Right cardiac atrium (tissue), 5 donors: Measurements from ENCODE around the gene NHEJ1. TPM values are rescaled to one million over a fixed set of nuclear protein-coding genes. Genes with fewer than 3 reads are reported as not detected.

Experiments used
- ATAC-seq, 2 donors: fragments of 200-7000 bp; cut with Tn5 transposase; one replicate each; pipeline versions ENCODE4 v1.8.0 to v1.9.1; 2020; ENCODE audit warnings: moderate library complexity in 2 of 2, mild to moderate bottlenecking in 1 of 2
- DNase-seq, 3 donors: peaks; one replicate each; pipeline ENCODE4 v3.0.0-alpha.2; 2020
- H3K27ac ChIP-seq: one replicate; pipeline ENCODE4 v1.5.1; 2013; ENCODE audit warnings: mild to moderate bottlenecking, low read length, control low read depth, moderate library complexity
- H3K27me3 ChIP-seq: one replicate; pipeline ENCODE4 v1.6.1; 2013; ENCODE audit not compliant: control insufficient read depth, insufficient read depth
- H3K4me1 ChIP-seq: one replicate; pipeline ENCODE4 v1.6.1; 2013; ENCODE audit warnings: low read length; ENCODE audit not compliant: control insufficient read depth, insufficient read depth
- H3K4me3 ChIP-seq: one replicate; pipeline ENCODE4 v1.5.1; 2013; ENCODE audit warnings: low read length, control low read depth
- H3K9me3 ChIP-seq: one replicate; pipeline ENCODE4 v1.6.1; 2013; ENCODE audit warnings: low read length; ENCODE audit not compliant: control insufficient read depth
- WGBS: extraction: QIAGEN DNeasy Blood & Tissue Kit; methylation state at CpG from one replicate; pipeline ENCODE4 v1.1.7; 2013; 5-methylcytosine and 5-hydroxymethylcytosine counted together
- intact Hi-C, 4 donors: fragments of 100-400 bp; cut with DNase I; formaldehyde crosslinking; loops; one replicate each; pipeline versions ENCODE4 v1.11.0 to v1.14.0; 2022 to 2023
- long read RNA-seq, 4 donors: library from polyadenylated mRNA; unstranded; transcript quantifications; one replicate each; pipeline ENCODE4 v2.0.0, GENCODE V29; 2020 to 2021
- polyA plus RNA-seq: library from polyadenylated mRNA; stranded (reverse); fragments of 200-250 nt; gene quantifications from one replicate; pipeline ENCODE4 v1.2.3, GENCODE V29; 2013
- total RNA-seq, 4 donors: library from RNA; stranded (reverse); fragmentation: NEBNext Ultra II Directional; extraction: Animal tissue kit (Norgen Biotek cat#: 25700); gene quantifications; one replicate each; pipeline ENCODE4 v1.2.1, GENCODE V29; 2021
- donor health status: healthy with polysubstance abuse.
- donor health status: DM: no; HTN: yes; CAD: no.
- donor health status: DM: no; HTN: no; CAD: no.
- donor health status: DM: no; HTN: yes; CAD: no; lungs with severe emphysema.
- donor health status: DM: yes; HTN: yes; CAD: no.

NHEJ1 gene, protein sequence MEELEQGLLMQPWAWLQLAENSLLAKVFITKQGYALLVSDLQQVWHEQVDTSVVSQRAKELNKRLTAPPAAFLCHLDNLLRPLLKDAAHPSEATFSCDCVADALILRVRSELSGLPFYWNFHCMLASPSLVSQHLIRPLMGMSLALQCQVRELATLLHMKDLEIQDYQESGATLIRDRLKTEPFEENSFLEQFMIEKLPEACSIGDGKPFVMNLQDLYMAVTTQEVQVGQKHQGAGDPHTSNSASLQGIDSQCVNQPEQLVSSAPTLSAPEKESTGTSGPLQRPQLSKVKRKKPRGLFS
- total RNA-seq (1 to 10 TPM; 5.4 to 9.4 (median 9.2) TPM), polyA plus RNA-seq (5.6 TPM)
- long read RNA-seq, donor 1, transcript NHEJ1-201 (8 exons, 2,094 nt): major isoform, 13 of 16 reads
- long read RNA-seq, donor 1, partial matches to known transcripts: 1 of 16 reads
- long read RNA-seq, donor 1, other reads (novel, unspliced or antisense): 2 of 16 reads
- long read RNA-seq, donor 2, partial matches to known transcripts: 0 of 3 reads
- long read RNA-seq, donor 2, other reads (novel, unspliced or antisense): 0 of 3 reads
- long read RNA-seq, donor 3, transcript NHEJ1-201 (8 exons, 2,094 nt): major isoform, 28 of 35 reads
- long read RNA-seq, donor 3, partial matches to known transcripts: 0 of 35 reads
- long read RNA-seq, donor 3, other reads (novel, unspliced or antisense): 7 of 35 reads
- long read RNA-seq, donor 4, partial matches to known transcripts: 0 of 8 reads
- long read RNA-seq, donor 4, other reads (novel, unspliced or antisense): 4 of 8 reads

DNA sequence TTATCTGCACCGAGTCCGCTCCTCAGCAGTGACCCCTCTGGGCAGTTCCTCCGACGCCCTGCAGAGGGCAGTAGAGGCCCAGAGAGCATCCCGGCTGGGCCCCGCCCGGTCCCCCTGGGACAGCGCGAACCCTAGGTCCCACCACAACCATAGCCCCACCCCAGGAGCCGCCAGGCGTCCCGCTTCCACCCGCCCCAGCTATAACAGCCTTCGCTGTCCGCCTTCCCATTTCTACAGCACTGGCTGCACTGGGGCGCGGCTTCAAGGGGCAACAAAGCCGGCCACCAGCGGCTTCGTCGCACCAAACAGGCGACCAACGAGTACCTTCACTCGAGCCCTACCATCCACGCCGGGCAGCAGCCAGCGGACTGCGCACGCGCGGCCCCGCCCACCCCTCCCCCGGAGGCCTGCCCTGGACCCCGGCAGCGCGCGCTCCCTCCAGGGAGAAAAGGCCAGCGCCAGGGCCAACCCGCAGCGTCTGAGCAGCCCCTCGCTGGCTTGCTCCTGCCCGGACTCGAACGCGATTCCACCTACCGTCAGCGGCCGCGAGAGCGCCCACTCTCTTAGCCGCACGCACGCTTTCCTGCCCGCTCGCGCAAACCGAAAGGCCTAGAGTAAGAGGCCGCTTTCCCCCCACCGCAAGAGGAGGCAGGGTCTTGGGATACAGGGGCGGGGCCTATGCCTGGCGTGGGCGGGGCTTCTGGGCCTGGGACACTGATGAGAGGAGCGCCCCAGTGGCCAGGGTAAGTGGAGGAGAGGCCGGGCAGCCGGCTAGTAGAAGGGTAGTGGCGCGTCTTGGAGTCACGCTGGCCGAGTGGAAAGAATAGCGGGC lies at the start of gene NHEJ1:
TSS of gene NHEJ1 (minus strand) at position 630 of the 832 bp plus-strand sequence. CDS start 2,453 bp downstream, outside the sequence.
- H3K27me3 ChIP-seq: no peaks in the 10 kb centered on the region
- intact Hi-C loops: loop anchor here in 3 of 4 donors (2.0 to 10.0 kb wide), 3 partner anchors 134 to 137 kb away; no protein-coding TSS in a partner anchor
- DNase-seq: peak; percentile 97 to 99 (median 99)
- WGBS: under 1% methylated on average over 70 of the region's 70 CpGs
- peak within 1 kb of the TSS; percentile 98 for H3K27ac ChIP-seq
- H3K9me3 ChIP-seq: no peaks in the 10 kb centered on the region
- ATAC-seq: peak; percentile 98 to 99
- peaks cover 3% of the 10 kb centered on the region for H3K4me1 ChIP-seq
- H3K4me3 ChIP-seq: peak within 1 kb of the TSS; percentile 61

DNA sequence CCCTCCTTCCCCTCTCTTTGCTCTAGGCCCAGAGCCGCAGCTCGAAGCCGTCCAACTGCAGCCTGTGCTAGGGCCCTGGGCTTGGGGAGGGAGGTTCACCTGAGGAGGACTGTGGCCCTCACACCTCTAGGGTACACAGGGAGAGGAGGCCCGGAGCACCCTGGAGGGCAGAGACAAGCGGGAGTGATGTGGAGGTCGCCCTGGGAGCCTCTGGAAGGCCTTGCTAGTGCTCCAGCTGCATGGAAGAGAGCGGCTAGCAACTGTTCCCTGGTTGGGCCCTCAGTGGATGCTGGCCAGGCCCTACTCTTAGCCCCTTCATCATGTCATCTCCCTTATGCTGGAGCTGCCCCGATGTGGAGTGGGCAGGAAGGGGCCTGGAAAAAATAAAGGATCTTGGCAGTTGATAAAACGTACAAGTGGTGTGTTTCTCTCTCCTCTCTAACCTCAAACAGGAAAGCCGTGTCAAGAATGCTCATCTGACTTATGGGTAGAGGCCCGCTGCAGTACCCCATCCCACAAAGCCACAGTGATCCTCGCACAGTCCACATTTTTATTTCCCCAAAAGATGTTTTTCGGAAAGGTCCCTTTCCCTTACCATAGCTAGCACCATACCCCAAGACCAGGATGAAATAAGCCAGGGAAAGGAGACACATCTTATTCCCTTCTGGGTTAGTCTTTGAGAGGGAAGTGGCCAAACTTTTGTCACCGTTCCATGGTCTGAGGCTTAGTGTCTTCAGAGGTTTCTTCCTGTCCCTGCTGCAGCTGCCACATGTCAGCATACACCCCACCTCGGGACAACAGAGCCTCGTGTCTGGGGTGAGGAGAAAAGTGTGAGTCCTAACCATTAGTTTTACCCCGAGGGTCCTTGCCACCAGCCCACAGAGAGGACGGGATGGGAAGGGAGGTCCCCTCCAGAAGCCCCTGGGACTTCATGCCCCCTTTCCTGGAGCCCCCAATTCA lies 48.9 kb upstream of the NHEJ1 start:
- peak in 1 of 3 donors; percentile 44 for DNase-seq
- Histone ChIP-seq H3K4me1 (peaks cover 10% of the 10 kb centered on the region), H3K27me3 (no peaks in the 10 kb centered on the region), H3K27ac (no peak overlapping the region), H3K9me3 (no peaks in the 10 kb centered on the region), H3K4me3 (no peak overlapping the region)
- ATAC-seq: no peak
- 74% methylated on average over 18 of the region's 18 CpGs for WGBS
- intact Hi-C loops: loop anchor here in 2 of 4 donors (5.0 kb wide), 2 partner anchors 32 to 37 kb away; partner anchors contain the start of genes CNPPD1 (in 1 of the 2), RETREG2 (in 1 of the 2) and SLC23A3 (in 1 of the 2)

DNA sequence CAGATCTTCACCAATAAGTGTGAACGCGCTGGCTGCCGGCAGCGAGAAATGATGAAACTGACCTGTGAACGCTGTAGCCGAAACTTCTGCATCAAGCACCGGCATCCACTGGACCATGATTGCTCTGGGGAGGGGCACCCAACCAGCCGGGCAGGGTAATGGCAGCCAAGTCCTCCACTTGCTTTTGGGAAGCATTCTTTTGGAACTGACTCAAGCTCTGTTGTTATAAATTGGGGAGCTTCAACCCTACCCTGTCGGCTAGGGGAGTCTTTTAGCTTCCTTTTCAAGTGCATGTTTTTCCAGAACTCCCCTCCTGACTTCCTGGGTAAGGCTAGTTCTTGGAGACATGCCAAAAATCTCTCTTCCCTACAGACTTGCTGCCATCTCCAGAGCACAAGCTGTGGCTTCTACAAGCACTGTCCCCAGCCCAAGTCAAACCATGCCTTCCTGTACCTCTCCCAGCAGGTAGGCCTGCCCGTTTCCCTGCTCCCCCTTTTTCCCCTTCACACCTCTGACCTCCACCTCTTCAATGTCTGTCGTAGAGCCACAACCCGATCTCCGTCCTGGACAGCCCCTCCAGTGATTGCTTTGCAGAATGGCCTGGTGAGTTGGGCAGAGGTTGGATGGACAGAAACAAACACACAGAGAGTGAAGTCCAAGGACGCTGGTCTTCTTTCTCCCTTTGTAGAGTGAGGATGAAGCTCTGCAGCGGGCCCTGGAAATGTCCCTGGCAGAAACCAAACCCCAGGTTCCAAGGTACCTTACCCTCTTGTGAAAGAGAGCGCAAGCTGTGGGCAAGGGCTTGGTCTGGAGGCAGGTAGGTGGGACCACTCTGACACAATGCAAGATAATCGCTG lies 47.5 kb upstream of the NHEJ1 start:
- DNase-seq (peak in 2 of 3 donors; percentile 40 to 55), ATAC-seq (no peak)
- no peak overlapping the region for H3K4me3 ChIP-seq
- intact Hi-C loops: loop anchor here in 1 of 4 donors (5.0 kb wide), 1 partner anchor 36 kb away; the partner anchor contains the start of gene SLC23A3
- no peaks in the 10 kb centered on the region for H3K9me3 ChIP-seq
- H3K27ac ChIP-seq: peak overlapping the region; percentile 82
- 65% methylated on average over 17 of the region's 17 CpGs for WGBS
- H3K4me1 ChIP-seq: peaks cover 10% of the 10 kb centered on the region
- H3K27me3 ChIP-seq: no peaks in the 10 kb centered on the region

DNA sequence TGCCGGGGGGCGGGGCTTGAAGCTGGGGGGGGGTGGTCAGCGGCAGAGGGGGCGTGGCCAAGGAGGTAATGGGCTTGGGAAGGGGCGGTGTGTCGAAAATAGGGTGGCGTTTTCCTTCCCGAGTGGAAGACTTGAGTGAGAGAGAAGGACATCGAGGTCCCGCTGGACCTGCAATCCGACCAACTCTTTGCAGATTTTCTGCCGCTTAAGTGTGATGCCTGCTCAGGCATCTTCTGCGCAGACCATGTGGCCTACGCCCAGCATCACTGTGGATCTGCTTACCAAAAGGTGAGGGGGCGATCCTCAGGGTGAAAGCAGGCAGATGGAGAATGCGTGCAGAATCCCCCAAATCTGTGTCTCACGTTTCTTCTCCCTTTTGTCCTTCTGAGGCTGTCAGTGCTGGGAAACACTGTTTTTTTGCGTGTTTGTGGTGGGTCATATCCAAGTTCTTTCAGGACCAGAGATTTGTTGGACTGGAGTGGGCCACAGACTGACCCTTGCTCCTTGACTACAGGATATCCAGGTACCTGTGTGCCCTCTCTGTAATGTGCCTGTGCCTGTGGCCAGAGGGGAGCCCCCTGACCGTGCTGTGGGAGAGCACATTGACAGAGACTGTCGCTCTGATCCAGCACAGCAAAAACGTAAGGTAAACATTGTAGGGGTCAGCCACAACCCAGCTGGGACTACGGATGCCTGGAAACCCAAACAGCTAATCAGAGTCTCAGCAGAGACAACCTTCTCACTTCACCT lies 46.7 kb upstream of the NHEJ1 start:
- Histone ChIP-seq H3K27me3 (no peaks in the 10 kb centered on the region), H3K4me3 (peak overlapping the region; percentile 59), H3K4me1 (peaks cover 10% of the 10 kb centered on the region), H3K9me3 (no peaks in the 10 kb centered on the region), H3K27ac (peak overlapping the region; percentile 82)
- ATAC-seq (no peak), DNase-seq (no peak)
- 12% methylated on average over 22 of the region's 22 CpGs for WGBS
- intact Hi-C loops: loop anchor here in 1 of 4 donors (5.0 kb wide), 1 partner anchor 35 kb away; the partner anchor contains the start of gene SLC23A3

DNA sequence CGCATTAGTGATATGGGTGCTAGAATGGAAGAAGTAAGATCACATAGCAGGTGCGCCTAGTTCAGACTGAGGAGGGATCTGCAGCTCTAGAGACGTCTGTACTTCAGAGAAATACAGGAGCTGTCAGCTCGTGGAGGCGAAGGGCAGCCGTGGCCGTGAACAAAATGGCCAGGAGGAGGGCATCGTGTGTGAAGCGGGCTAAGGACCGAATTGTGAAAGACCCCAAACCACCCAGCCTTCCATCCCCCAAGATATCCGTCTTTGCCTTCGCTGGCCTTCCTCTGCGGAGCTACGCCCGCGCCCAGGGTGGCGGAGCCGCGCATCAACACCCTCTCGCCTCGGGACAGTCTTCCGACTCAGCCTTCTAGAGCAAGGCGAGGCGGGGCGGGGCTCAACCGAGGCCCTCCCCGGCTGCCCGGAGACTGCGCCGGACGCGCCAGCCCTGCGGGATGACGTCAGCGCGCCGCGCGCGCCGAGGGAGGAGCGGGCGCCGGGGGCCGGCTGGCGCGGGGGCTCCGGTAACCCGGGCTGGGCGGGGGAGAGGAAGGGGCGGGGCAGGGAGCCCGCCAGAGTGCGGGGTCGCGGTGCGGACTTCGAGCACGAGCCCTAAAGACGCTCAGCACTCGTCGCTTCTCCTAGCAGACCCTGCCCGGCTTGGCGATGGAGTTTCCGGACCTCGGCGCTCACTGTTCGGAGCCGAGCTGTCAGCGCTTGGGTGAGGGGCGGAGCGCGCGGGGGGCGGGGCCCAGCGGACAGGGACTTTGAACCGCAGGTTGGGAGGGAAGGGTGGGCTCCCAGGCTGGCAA lies 45.9 kb upstream of the NHEJ1 start, which contains the start of gene ZFAND2B:
TSS of gene ZFAND2B (plus strand) at position 455 of the 806 bp plus-strand sequence. CDS start at position 661, 206 bp downstream.
- H3K27ac ChIP-seq: peak within 1 kb of the TSS; percentile 92
- H3K9me3 ChIP-seq: no peaks in the 10 kb centered on the region
- H3K4me3 ChIP-seq: peak within 1 kb of the TSS; percentile 59
- no peaks in the 10 kb centered on the region for H3K27me3 ChIP-seq
- DNase-seq (peak; percentile 96 to 99 (median 98)), ATAC-seq (peak; percentile 97 to 98)
- peaks cover 10% of the 10 kb centered on the region for H3K4me1 ChIP-seq
- intact Hi-C loops: loop anchor here in 1 of 4 donors (5.0 kb wide), 1 partner anchor 34 kb away; the partner anchor contains the start of gene SLC23A3
- WGBS: under 1% methylated on average over 76 of the region's 76 CpGs

DNA sequence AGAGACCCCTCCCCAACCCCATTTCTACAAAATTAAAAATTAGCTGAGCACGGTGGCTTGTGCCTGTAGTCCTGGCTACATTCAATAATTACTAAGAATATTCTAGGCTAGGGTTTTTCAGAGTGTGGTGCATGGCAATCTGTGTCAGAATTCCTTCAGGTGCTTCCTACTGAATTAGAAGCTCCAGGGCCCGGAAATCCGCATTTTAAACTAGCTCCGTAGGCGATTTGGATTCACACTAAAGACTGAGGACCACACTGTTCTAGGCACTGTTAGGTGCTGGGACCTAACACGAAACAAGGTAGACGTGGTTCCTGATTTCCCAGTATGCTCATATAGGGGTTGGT lies 45.3 kb upstream of the NHEJ1 start:
- ATAC-seq: no peak

DNA sequence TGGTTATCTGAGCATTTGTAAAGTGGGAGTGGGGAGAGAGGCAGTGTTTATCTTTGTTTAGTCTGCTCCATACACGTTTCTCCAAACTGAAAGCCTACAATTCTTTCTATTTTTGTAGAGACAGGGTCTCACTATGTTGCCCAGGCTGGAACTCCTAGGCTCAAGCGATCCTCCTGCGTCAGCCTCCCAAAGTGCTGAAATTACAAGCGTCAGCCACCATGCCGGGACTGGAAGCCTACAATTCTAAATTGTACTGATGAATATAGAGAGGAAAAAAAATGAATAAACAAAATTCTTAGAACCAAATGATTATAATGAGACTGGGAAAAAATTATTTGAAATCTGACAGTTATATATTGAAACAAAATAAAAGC lies 44.5 kb upstream of the NHEJ1 start:
- Histone ChIP-seq H3K27ac (no peak overlapping the region), H3K9me3 (no peaks in the 10 kb centered on the region), H3K4me3 (no peak overlapping the region), H3K4me1 (peaks cover 10% of the 10 kb centered on the region), H3K27me3 (no peaks in the 10 kb centered on the region)
- WGBS: 80% methylated on average over 5 of the region's 5 CpGs
- ATAC-seq (no peak), DNase-seq (no peak)
- intact Hi-C loops: loop anchor here in 1 of 4 donors (5.0 kb wide), 1 partner anchor 33 kb away; the partner anchor contains the start of gene SLC23A3

More for the DNA sequence above, 45.3 kb upstream of the NHEJ1 start:
- intact Hi-C loops: loop anchor here in 1 of 4 donors (5.0 kb wide), 1 partner anchor 34 kb away; the partner anchor contains the start of gene SLC23A3
- Histone ChIP-seq H3K27ac (peak overlapping the region; percentile 92), H3K27me3 (no peaks in the 10 kb centered on the region), H3K9me3 (no peaks in the 10 kb centered on the region), H3K4me3 (peak overlapping the region; percentile 59), H3K4me1 (peaks cover 10% of the 10 kb centered on the region)
- DNase-seq: no peak
- WGBS: 19% methylated on average over 7 of the region's 7 CpGs
